ENCODE measurements around the gene GPR6.

- TF ChIP-seq, protein P1, sequence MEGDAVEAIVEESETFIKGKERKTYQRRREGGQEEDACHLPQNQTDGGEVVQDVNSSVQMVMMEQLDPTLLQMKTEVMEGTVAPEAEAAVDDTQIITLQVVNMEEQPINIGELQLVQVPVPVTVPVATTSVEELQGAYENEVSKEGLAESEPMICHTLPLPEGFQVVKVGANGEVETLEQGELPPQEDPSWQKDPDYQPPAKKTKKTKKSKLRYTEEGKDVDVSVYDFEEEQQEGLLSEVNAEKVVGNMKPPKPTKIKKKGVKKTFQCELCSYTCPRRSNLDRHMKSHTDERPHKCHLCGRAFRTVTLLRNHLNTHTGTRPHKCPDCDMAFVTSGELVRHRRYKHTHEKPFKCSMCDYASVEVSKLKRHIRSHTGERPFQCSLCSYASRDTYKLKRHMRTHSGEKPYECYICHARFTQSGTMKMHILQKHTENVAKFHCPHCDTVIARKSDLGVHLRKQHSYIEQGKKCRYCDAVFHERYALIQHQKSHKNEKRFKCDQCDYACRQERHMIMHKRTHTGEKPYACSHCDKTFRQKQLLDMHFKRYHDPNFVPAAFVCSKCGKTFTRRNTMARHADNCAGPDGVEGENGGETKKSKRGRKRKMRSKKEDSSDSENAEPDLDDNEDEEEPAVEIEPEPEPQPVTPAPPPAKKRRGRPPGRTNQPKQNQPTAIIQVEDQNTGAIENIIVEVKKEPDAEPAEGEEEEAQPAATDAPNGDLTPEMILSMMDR (IDR thresholded peaks at IDR 0.05; ENCODE audit: low read depth, low read length), result no peak
- TF ChIP-seq POLR2A (IDR thresholded peaks at IDR 0.05; ENCODE audit: extremely low read depth, insufficient read length), result no peak
Observed at GRCh38 chr6:109978174-109979032, at the start of gene GPR6.
